Measurements from ENCODE around the gene LRRC52. TPM values are rescaled to one million over a fixed set of nuclear protein-coding genes. Genes with fewer than 3 reads are reported as not detected.
A peak's percentile ranks its signal among the peaks of the same experiment; 100 is the strongest.

The LRRC52 gene
- total RNA-seq, 4 donors from 2014 or later = 0.27 TPM; not detected in 3

- intact Hi-C loops (cut with DNase I) = no loop called here
- H3K4me3 ChIP-seq (replicated peaks in 1 of 3) = no peak overlapping the region
- no peak for DNase-seq
- H3K36me3 ChIP-seq = no peaks in the 10 kb centered on the region
- TF ChIP-seq CTCF (IDR thresholded peaks at IDR 0.05) (no peak), POLR2A (IDR thresholded peaks at IDR 0.05) (no peak)
- peaks cover 17 to 65% of the 10 kb centered on the region in 2 donors for H3K4me1 ChIP-seq
- H3K27me3 ChIP-seq = no peaks in the 10 kb centered on the region
- H3K9me3 ChIP-seq = no peaks in the 10 kb centered on the region
- H3K27ac ChIP-seq = no peak overlapping the region
Observed at GRCh38 chr1:165544996-165545395, 1.2 kb downstream of the LRRC52 start.

GRCh38 chr1:165545974-165546373 is 2.2 kb downstream of the LRRC52 start:
- TF ChIP-seq POLR2A (IDR thresholded peaks at IDR 0.05) (no peak), CTCF (IDR thresholded peaks at IDR 0.05) (no peak)
- 55 to 64% methylated on average over 2 of the region's 2 CpGs for whole genome bisulfite sequencing, 2 donors
- no peak for DNase-seq
- Histone ChIP-seq H3K27me3 (no peaks in the 10 kb centered on the region), H3K27ac (no peak overlapping the region), H3K36me3 (no peaks in the 10 kb centered on the region), H3K4me1 (peaks cover 22 to 64% of the 10 kb centered on the region in 2 donors), H3K4me3 (replicated peaks in 1 of 3) (no peak overlapping the region), H3K9me3 (no peaks in the 10 kb centered on the region)
- intact Hi-C loops (cut with DNase I) = no loop called here

- Histone ChIP-seq H3K4me1 (peaks cover 10 to 36% of the 10 kb centered on the region in 2 donors), H3K4me3 (replicated peaks in 1 of 3) (no peak overlapping the region), H3K9me3 (no peaks in the 10 kb centered on the region), H3K27ac (no peak overlapping the region), H3K36me3 (no peaks in the 10 kb centered on the region), H3K27me3 (no peaks in the 10 kb centered on the region)
- WGBS, 2 donors = 13 to 28% methylated on average over 2 of the region's 2 CpGs
- intact Hi-C loops (cut with DNase I) = no loop called here
- peak; percentile 45 to 53 for DNase-seq
- no peak for TF ChIP-seq POLR2A (IDR thresholded peaks at IDR 0.05)
- no peak for TF ChIP-seq CTCF (IDR thresholded peaks at IDR 0.05)
Observed at GRCh38 chr1:165549973-165550372, 6.2 kb downstream of the LRRC52 start.

GRCh38 chr1:165551469-165551868 is 7.7 kb downstream of the LRRC52 start:
- no peak overlapping the region for H3K27ac ChIP-seq
- no peak for DNase-seq
- TF ChIP-seq CTCF (IDR thresholded peaks at IDR 0.05) (no peak), POLR2A (IDR thresholded peaks at IDR 0.05) (no peak)
- intact Hi-C loops (cut with DNase I) = no loop called here
- H3K4me1 ChIP-seq = peaks cover 10 to 28% of the 10 kb centered on the region in 2 donors
- H3K4me3 ChIP-seq (replicated peaks in 1 of 3) = no peak overlapping the region
- WGBS, 2 donors = 89 to 93% methylated on average over 3 of the region's 3 CpGs
- H3K9me3 ChIP-seq = no peaks in the 10 kb centered on the region
- no peaks in the 10 kb centered on the region for H3K36me3 ChIP-seq
- H3K27me3 ChIP-seq = no peaks in the 10 kb centered on the region

GRCh38 chr1:165560883-165561656 is 17.3 kb downstream of the LRRC52 start:
- H3K9me3 ChIP-seq = no peaks in the 10 kb centered on the region
- no peak for TF ChIP-seq POLR2A (IDR thresholded peaks at IDR 0.05)
- TF ChIP-seq CTCF (IDR thresholded peaks at IDR 0.05) = no peak
- H3K27me3 ChIP-seq = no peaks in the 10 kb centered on the region
- intact Hi-C loops (cut with DNase I) = no loop called here
- peak; percentile 41 to 56 for DNase-seq
- peaks cover 6 to 13% of the 10 kb centered on the region in 2 donors for H3K4me1 ChIP-seq
- H3K4me3 ChIP-seq (replicated peaks in 1 of 3) = no peak overlapping the region
- H3K36me3 ChIP-seq = no peaks in the 10 kb centered on the region
- peak overlapping the region in 1 of 3 donors; percentile 8 for H3K27ac ChIP-seq
- WGBS, 2 donors = 31 to 34% methylated on average over 9 of the region's 9 CpGs
